Measurements from ENCODE around the gene CACNG8. TPM values are rescaled to one million over a fixed set of nuclear protein-coding genes. Genes with fewer than 3 reads are reported as not detected.

Gene CACNG8
- total RNA-seq, 2 donors from 2014 or later: 0.04 to 0.24 TPM

- H3K27me3 ChIP-seq: peaks cover 11 to 13% of the 10 kb centered on the region in 2 donors
- H3K36me3 ChIP-seq: no peaks in the 10 kb centered on the region
- no peak overlapping the region for H3K27ac ChIP-seq
- H3K4me3 ChIP-seq: no peak overlapping the region
- DNase-seq (ENCODE audit: low spot score): no peak
- H3K4me1 ChIP-seq: peaks cover 0 to 28% of the 10 kb centered on the region in 2 donors
- H3K9me3 ChIP-seq: peaks cover 0 to 4% of the 10 kb centered on the region in 2 donors
- TF ChIP-seq CTCF (IDR thresholded peaks at IDR 0.05): no peak
Observed at GRCh38 chr19:53983457-53984289, 20.9 kb downstream of the CACNG8 start.

GRCh38 chr19:53985863-53986262, 23.1 kb downstream of the CACNG8 start:
- no peak overlapping the region for H3K27ac ChIP-seq
- no peak for TF ChIP-seq CTCF (IDR thresholded peaks at IDR 0.05)
- peaks cover 0 to 9% of the 10 kb centered on the region in 2 donors for H3K4me1 ChIP-seq
- no peak overlapping the region for H3K4me3 ChIP-seq
- no peak for DNase-seq (ENCODE audit: low spot score)
- H3K27me3 ChIP-seq: peaks cover 0 to 5% of the 10 kb centered on the region in 2 donors
- H3K9me3 ChIP-seq: peaks cover 0 to 4% of the 10 kb centered on the region in 2 donors
- no peaks in the 10 kb centered on the region for H3K36me3 ChIP-seq

DNA sequence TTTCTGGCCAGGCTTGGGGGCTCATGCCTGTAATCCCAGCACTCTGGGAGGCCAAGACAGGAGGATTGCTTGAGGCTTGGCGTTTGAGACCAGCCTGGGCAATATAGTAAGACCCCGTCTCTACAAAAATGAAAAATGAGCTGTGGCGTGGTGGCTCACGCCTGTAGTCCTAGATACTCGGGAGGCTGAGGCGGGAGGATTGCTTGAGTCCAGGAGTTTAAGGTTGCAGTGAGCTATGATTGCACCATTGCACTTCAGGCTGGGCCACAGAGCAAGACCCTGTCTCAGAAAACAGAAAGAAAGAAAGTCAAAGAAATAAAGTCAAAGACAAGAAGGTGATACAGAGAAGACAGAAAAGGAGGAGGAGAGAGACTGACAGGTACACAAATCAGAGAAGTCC, 26.2 kb downstream of the CACNG8 start:
- H3K4me1 ChIP-seq: peaks cover 0 to 12% of the 10 kb centered on the region in 2 donors
- H3K27ac ChIP-seq: no peak overlapping the region
- no peak for TF ChIP-seq CTCF (IDR thresholded peaks at IDR 0.05)
- no peaks in the 10 kb centered on the region for H3K36me3 ChIP-seq
- peaks cover 5 to 20% of the 10 kb centered on the region in 2 donors for H3K27me3 ChIP-seq
- DNase-seq (ENCODE audit: low spot score): no peak
- H3K4me3 ChIP-seq: no peak overlapping the region
- no peaks in the 10 kb centered on the region for H3K9me3 ChIP-seq

DNA sequence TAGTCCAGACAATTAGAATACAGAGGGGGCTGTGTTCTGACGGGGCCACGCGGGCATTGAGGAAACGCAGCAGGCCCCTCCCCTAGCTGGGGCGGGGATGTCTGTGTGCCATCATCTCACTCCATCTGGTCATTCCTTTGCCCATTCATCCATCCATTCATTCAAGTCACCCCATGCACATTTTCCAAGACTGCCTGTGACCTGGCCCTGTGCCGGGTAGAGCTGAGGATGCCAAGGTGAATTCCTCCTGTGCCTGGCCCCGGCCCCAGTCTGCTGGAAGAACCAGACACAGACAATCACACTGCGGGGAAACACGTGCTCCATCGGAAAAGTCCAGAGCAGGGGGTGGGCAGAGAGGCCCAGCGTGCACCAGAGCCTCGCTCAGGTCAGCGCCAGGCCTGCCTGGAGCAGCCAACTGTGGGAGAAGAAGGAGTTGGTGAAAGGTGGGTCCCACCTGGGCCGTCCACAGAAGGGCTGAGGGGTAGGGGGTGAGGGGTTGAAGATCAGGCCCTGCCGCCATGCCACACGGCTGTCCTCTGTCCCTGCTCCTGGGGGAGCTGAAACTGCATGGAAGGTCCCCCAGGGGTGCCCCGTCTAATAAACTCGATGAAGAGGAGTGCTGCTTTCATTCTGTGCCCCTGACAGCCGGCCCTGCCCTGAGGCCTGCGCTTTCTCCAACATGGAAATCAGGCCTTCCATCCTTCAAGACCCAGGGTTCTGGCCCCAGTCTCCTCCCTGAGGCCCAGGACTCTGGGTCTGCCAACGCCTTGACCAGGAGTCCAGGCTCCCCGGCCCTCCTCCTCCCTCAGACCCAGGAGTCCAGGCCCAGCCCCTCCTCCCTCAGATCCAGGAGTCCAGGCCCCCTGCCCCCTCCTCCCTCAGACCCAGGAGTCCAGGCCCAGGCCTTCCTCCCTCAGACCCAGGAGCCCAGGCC, 27.1 kb downstream of the CACNG8 start:
- no peak for TF ChIP-seq CTCF (IDR thresholded peaks at IDR 0.05)
- Histone ChIP-seq H3K9me3 (no peaks in the 10 kb centered on the region), H3K4me1 (peaks cover 0 to 12% of the 10 kb centered on the region in 2 donors), H3K4me3 (no peak overlapping the region), H3K27me3 (peaks cover 5 to 20% of the 10 kb centered on the region in 2 donors), H3K27ac (no peak overlapping the region), H3K36me3 (no peaks in the 10 kb centered on the region)
- DNase-seq (ENCODE audit: low spot score): no peak

- Histone ChIP-seq H3K9me3 (no peaks in the 10 kb centered on the region), H3K36me3 (no peaks in the 10 kb centered on the region), H3K27ac (no peak within 1 kb of the TSS), H3K27me3 (peaks cover 5 to 20% of the 10 kb centered on the region in 2 donors), H3K4me3 (peak within 1 kb of the TSS in 1 of 2 donors; percentile 42), H3K4me1 (peaks cover 0 to 12% of the 10 kb centered on the region in 2 donors)
- no peak for TF ChIP-seq CTCF (IDR thresholded peaks at IDR 0.05)
- no peak for DNase-seq (ENCODE audit: low spot score)
Observed at GRCh38 chr19:53991224-53992113, 28.7 kb downstream of the CACNG8 start, which contains the start of gene CACNG6. Gene CACNG6 (plus strand): TSS chr19:53991637. CDS start chr19:53992878, 1,241 bp downstream.

Measured in right atrium auricular region (tissue), 2 donors.